Renal cortex interstitium (tissue), 11 donors: ENCODE measurements around the gene ANXA1. TPM values are rescaled to one million over a fixed set of nuclear protein-coding genes. Genes with fewer than 3 reads are reported as not detected.

ENCODE experiments used
- DNase-seq, 11 donors: peaks; one replicate each; pipeline ENCODE4 v3.0.0-alpha.2; 2013; ENCODE audit warnings: low read depth in 9 of 11, low spot score in 4 of 11; ENCODE audit errors: extremely low read depth in 1 of 11
- polyA plus RNA-seq, 3 donors: library from polyadenylated mRNA; unstranded; fragments of 120-200 nt; gene quantifications; one replicate each; pipeline ENCODE4 v1.2.1, GENCODE V29; 2013; ENCODE audit not compliant: insufficient read length in 3 of 3

The ANXA1 gene
- polyA plus RNA-seq, 3 donors, result 20.6 to 30.7 (median 22.5) TPM

- DNase-seq, result peak in 10 of 11 donors; percentile 38 to 75 (median 61)
These were observed 19.5 kb upstream of the ANXA1 start for GRCh38 chr9:73132034-73132776.

- DNase-seq, result no peak
These were observed 18.5 kb upstream of the ANXA1 start for GRCh38 chr9:73133022-73133651.

- no peak for DNase-seq
These were observed 17.7 kb upstream of the ANXA1 start for GRCh38 chr9:73133921-73134407.

- DNase-seq, result no peak
These were observed 16.3 kb upstream of the ANXA1 start for GRCh38 chr9:73135394-73135793.

GRCh38 chr9:73137286-73137899 lies 14.3 kb upstream of the ANXA1 start:
- DNase-seq, result peak in 1 of 11 donors; percentile 20

- DNase-seq, result no peak
These were observed 13.8 kb upstream of the ANXA1 start for GRCh38 chr9:73137914-73138313.

GRCh38 chr9:73138516-73138915 lies 13.1 kb upstream of the ANXA1 start:
- no peak for DNase-seq

- no peak for DNase-seq
These were observed 10.4 kb upstream of the ANXA1 start for GRCh38 chr9:73141282-73141681.

- no peak for DNase-seq
These were observed 7.8 kb upstream of the ANXA1 start for GRCh38 chr9:73143711-73144328.

- no peak for DNase-seq
These were observed 5.4 kb upstream of the ANXA1 start for GRCh38 chr9:73146111-73146815.

- DNase-seq, result no peak
These were observed 3.2 kb upstream of the ANXA1 start for GRCh38 chr9:73148447-73148937.

- DNase-seq, result no peak
These were observed 2.1 kb upstream of the ANXA1 start for GRCh38 chr9:73149371-73150067.

GRCh38 chr9:73152543-73152844 lies 829 bp downstream of the ANXA1 start:
- DNase-seq, result no peak

GRCh38 chr9:73152953-73153352 lies 1.3 kb downstream of the ANXA1 start:
- DNase-seq, result no peak

GRCh38 chr9:73153793-73154227 lies 2.1 kb downstream of the ANXA1 start:
- no peak for DNase-seq

GRCh38 chr9:73154271-73154670 lies 2.6 kb downstream of the ANXA1 start:
- no peak for DNase-seq

GRCh38 chr9:73154722-73155121 lies 3.1 kb downstream of the ANXA1 start:
- DNase-seq, result no peak

- no peak for DNase-seq
These were observed 3.7 kb downstream of the ANXA1 start for GRCh38 chr9:73155377-73155776.
